A549 (cell line): ENCODE results near the gene WRAP53. TPM values are rescaled to one million over a fixed set of nuclear protein-coding genes. Genes with fewer than 3 reads are reported as not detected.

Experiments
- ATAC-seq, 2 experiments: fragments of 200-7000 bp in 1 of 2; fragments of >200 bp in 1 of 2; cut with Nextera tagmentation in 1 of 2; cut with Tn5 transposase in 1 of 2; 3 replicates each; pipeline versions ENCODE4 v1.8.0 to v1.9.1; 2018 to 2020; ENCODE audit warnings: mild to moderate bottlenecking in 1 of 2, moderate library complexity in 1 of 2
- CTCF ChIA-PET: fragments of 300-600 bp; sonication (Branson Sonifier 250); formaldehyde crosslinking; extraction: SDS; loops from one replicate; lab custom pipeline; 2021; ENCODE audit warnings: antibody characterized with exemption, inconsistent platforms; lab: Yijun Ruan, JAX
- POLR2A ChIA-PET: fragments of 350-600 bp; formaldehyde crosslinking; extraction: SDS; loops from one replicate; lab custom pipeline; 2021; ENCODE audit warnings: antibody characterized with exemption, inconsistent platforms; lab: Yijun Ruan, JAX
- DNase-seq, 2 experiments: peaks; one replicate each; pipeline versions ENCODE4 v3.0.0 to v3.0.0-alpha.2; 2011 to 2016; ENCODE audit warnings: low read depth in 1 of 2, low spot score in 1 of 2
- FAIRE-seq: peaks from 2 replicates; lab custom pipeline; 2011; peaks lifted over from hg19 to GRCh38; lab: Jason Lieb, UNC
- H3K27ac ChIP-seq, 2 experiments: fragments of >200 bp; sonication (Bioruptor Twin); formaldehyde crosslinking; 3 replicates each; pipeline ENCODE4 v1.5.1; 2016 to 2017
- H3K4me1 ChIP-seq: fragments of >200 bp; sonication (Bioruptor Twin); formaldehyde crosslinking; 3 replicates; pipeline ENCODE4 v1.6.1; 2016
- H3K4me2 ChIP-seq: fragments of >200 bp; sonication (Bioruptor Twin); formaldehyde crosslinking; 3 replicates; pipeline ENCODE4 v1.6.1; 2016
- H3K4me3 ChIP-seq: fragments of >200 bp; sonication (Bioruptor Twin); formaldehyde crosslinking; 3 replicates; pipeline ENCODE4 v1.5.1; 2016
- H3K9me3 ChIP-seq: fragments of >200 bp; sonication (Bioruptor Twin); formaldehyde crosslinking; 3 replicates; pipeline ENCODE4 v1.6.1; 2016
- CEBPB ChIP-seq, 2 experiments: fragments of >200 bp in 1 of 2; sonication (Bioruptor Twin) in 1 of 2; formaldehyde crosslinking in 1 of 2; IDR thresholded peaks; 2 replicates each; pipeline ENCODE4 v1.6.1; 2012 to 2016
- EHF ChIP-seq: fragments of 250-450 bp; sonication (Bioruptor Pico); IDR thresholded peaks from 2 replicates; pipeline ENCODE4 v1.5.0; 2020; ENCODE audit warnings: mild to moderate bottlenecking
- EHMT2 ChIP-seq: fragments of 200-600 bp; sonication (generic); IDR thresholded peaks from 2 replicates; pipeline ENCODE4 v1.6.1; 2016; ENCODE audit warnings: antibody characterized with exemption, low read depth, mild to moderate bottlenecking, moderate library complexity
- ELK1 ChIP-seq: fragments of 150-350 bp; IDR thresholded peaks from 2 replicates; pipeline ENCODE4 v1.6.1; 2014; ENCODE audit warnings: low read depth, mild to moderate bottlenecking, low read length
- EP300 ChIP-seq, 2 experiments: fragments of >200 bp; sonication (Bioruptor Twin); formaldehyde crosslinking; IDR thresholded peaks; 2 replicates in 1 of 2; 3 replicates in 1 of 2; pipeline ENCODE4 v1.6.1; 2016 to 2017
- ESRRA ChIP-seq: fragments of 150-350 bp; IDR thresholded peaks from 2 replicates; pipeline ENCODE4 v1.6.1; 2014; ENCODE audit warnings: mild to moderate bottlenecking, low read length, borderline replicate concordance
- FOSB ChIP-seq: fragments of 250-450 bp; sonication (Bioruptor Pico); IDR thresholded peaks from 2 replicates; pipeline ENCODE4 v1.5.0; 2020; ENCODE audit warnings: mild to moderate bottlenecking, moderate library complexity
- HDAC2 ChIP-seq: fragments of 200-600 bp; sonication (generic); IDR thresholded peaks from 2 replicates; pipeline ENCODE4 v1.6.1; 2016
- HES2 ChIP-seq: fragments of >200 bp; sonication (Bioruptor Twin); formaldehyde crosslinking; IDR thresholded peaks from 2 replicates; pipeline ENCODE4 v1.6.1; 2016
- HOXA7 ChIP-seq: fragments of 250-450 bp; sonication (Bioruptor Pico); IDR thresholded peaks from 2 replicates; pipeline ENCODE4 v1.5.0; 2020; ENCODE audit warnings: mild to moderate bottlenecking, moderate library complexity
- MAFK ChIP-seq: fragments of 450-650 bp; IDR thresholded peaks from 2 replicates; pipeline ENCODE4 v1.6.1; 2014; ENCODE audit not compliant: partially characterized antibody
- MAZ ChIP-seq: fragments of 150-350 bp; IDR thresholded peaks from 2 replicates; pipeline ENCODE4 v1.6.1; 2014; ENCODE audit warnings: antibody characterized with exemption, low read depth, low read length, borderline replicate concordance
- MYC ChIP-seq: IDR thresholded peaks from 2 replicates; pipeline ENCODE4 v1.6.1; 2012; ENCODE audit warnings: mild to moderate bottlenecking, inconsistent platforms, low read length, improper control_type of control experiment, borderline replicate concordance
- NPAS2 ChIP-seq: fragments of 250-450 bp; sonication (Bioruptor Pico); IDR thresholded peaks from 2 replicates; pipeline ENCODE4 v1.8.0; 2022; ENCODE audit warnings: mild to moderate bottlenecking, moderate library complexity, borderline replicate concordance
- PBX3 ChIP-seq: IDR thresholded peaks from 2 replicates; pipeline ENCODE4 v1.6.1; 2012
- POLR2A ChIP-seq: IDR thresholded peaks from 2 replicates; pipeline ENCODE4 v1.6.1; 2012; ENCODE audit warnings: mild to moderate bottlenecking, low read length
- POLR2AphosphoS2 ChIP-seq: conservative IDR thresholded peaks from 2 replicates; pipeline ENCODE4 v1.6.1; 2012; ENCODE audit warnings: low read length, improper control_type of control experiment, inconsistent platforms
- RARB ChIP-seq: fragments of 250-450 bp; sonication (Bioruptor Pico); IDR thresholded peaks from 2 replicates; pipeline ENCODE4 v1.8.0; 2021; ENCODE audit warnings: mild to moderate bottlenecking, moderate library complexity
- RCOR1 ChIP-seq: fragments of 150-350 bp; IDR thresholded peaks from 2 replicates; pipeline ENCODE4 v1.6.1; 2014; ENCODE audit warnings: antibody characterized with exemption, low read length, low read depth
- RNF2 ChIP-seq: fragments of 200-600 bp; sonication (generic); IDR thresholded peaks from 2 replicates; pipeline ENCODE4 v1.6.1; 2016; ENCODE audit warnings: low read depth, mild to moderate bottlenecking, antibody characterized with exemption, moderate library complexity, borderline replicate concordance
- TP53 ChIP-seq: fragments of 250-450 bp; sonication (Bioruptor Pico); IDR thresholded peaks from 2 replicates; pipeline ENCODE4 v1.5.0; 2021; ENCODE audit warnings: mild to moderate bottlenecking, moderate library complexity
- ZC3H11A ChIP-seq: fragments of 450-650 bp; IDR thresholded peaks from 2 replicates; pipeline ENCODE4 v1.6.1; 2014; ENCODE audit warnings: antibody characterized with exemption, mild to moderate bottlenecking
- ZNF302 ChIP-seq: fragments of 250-450 bp; sonication (Bioruptor Pico); IDR thresholded peaks from 2 replicates; pipeline ENCODE4 v1.9.0; 2021; ENCODE audit warnings: inconsistent platforms, mild to moderate bottlenecking, moderate library complexity
- ZSCAN20 ChIP-seq: fragments of 250-450 bp; sonication (Bioruptor Pico); IDR thresholded peaks from 2 replicates; pipeline ENCODE4 v1.8.0; 2022; ENCODE audit warnings: mild to moderate bottlenecking, moderate library complexity
- WGBS: methylation state at CpG from one replicate; pipeline ENCODE4 v1.1.6; 2017; ENCODE audit errors: missing lambda C conversion rate; 5-methylcytosine and 5-hydroxymethylcytosine counted together
- polyA plus RNA-seq, 4 experiments: library from polyadenylated mRNA; depleted of rRNA in 3 of 4; stranded (reverse); fragments of >200 nt; fragmentation: RNase III in 1 of 4; extraction: RNeasy Plus Mini Kit Qiagen cat#74134 plus additional on column Dnase treatment in 1 of 4; gene quantifications; 2 replicates in 3 of 4; 3 replicates in 1 of 4; pipeline ENCODE4 v1.2.3, GENCODE V29; 2011 to 2017
- TF ChIP-seq, protein P1 (sequence below): fragments of 250-450 bp; sonication (Bioruptor Pico); IDR thresholded peaks from 2 replicates; pipeline ENCODE4 v1.5.0; 2021; ENCODE audit warnings: mild to moderate bottlenecking, moderate library complexity, borderline replicate concordance
- TF ChIP-seq, protein P2 (sequence below): IDR thresholded peaks from 2 replicates; pipeline ENCODE4 v1.6.1; 2012; ENCODE audit warnings: low read depth, borderline replicate concordance

WRAP53 gene
- polyA plus RNA-seq, 2 of the 4 experiments (the other 2 are of a cell fraction): 15.9 to 34.0 TPM

- CTCF ChIA-PET: interaction anchor here (0.6 to 8.0 kb wide), 10 partner anchors 10 to 143 kb away, joined by 3 to 80 read pairs (median 4); partner anchors contain the start of genes FXR2, SAT2, TP53 and WRAP53
- WGBS: 36% methylated on average over 29 of the region's 54 CpGs
- no peak for FAIRE-seq
- POLR2A ChIA-PET: interaction anchor here (0.5 to 2.5 kb wide), 4 partner anchors 24 to 41 kb away, joined by 3 to 32 read pairs (median 8); partner anchors contain the start of genes SAT2 and TP53
- Histone ChIP-seq H3K9me3 (no peaks in the 10 kb centered on the region), H3K27ac (peak overlapping the region in 1 of 2 experiments; percentile 58; a peak in 3 of 6 replicates), H3K4me3 (peak overlapping the region; percentile 59), H3K4me2 (peak overlapping the region; percentile 100), H3K4me1 (peaks cover 16% of the 10 kb centered on the region; the same call in 1 of the 3 replicates)
- TF ChIP-seq ZNF302: no peak
- no peak for TF ChIP-seq RNF2
- no peak for TF ChIP-seq MAZ
- no peak for TF ChIP-seq MAFK
- TF ChIP-seq EP300 (IDR thresholded peaks at IDR 0.05): no peak
- TF ChIP-seq RARB (CRISPR knock-in tag): no peak
- no peak for TF ChIP-seq HDAC2
- no peak for TF ChIP-seq FOSB (CRISPR knock-in tag)
- TF ChIP-seq, protein P1, sequence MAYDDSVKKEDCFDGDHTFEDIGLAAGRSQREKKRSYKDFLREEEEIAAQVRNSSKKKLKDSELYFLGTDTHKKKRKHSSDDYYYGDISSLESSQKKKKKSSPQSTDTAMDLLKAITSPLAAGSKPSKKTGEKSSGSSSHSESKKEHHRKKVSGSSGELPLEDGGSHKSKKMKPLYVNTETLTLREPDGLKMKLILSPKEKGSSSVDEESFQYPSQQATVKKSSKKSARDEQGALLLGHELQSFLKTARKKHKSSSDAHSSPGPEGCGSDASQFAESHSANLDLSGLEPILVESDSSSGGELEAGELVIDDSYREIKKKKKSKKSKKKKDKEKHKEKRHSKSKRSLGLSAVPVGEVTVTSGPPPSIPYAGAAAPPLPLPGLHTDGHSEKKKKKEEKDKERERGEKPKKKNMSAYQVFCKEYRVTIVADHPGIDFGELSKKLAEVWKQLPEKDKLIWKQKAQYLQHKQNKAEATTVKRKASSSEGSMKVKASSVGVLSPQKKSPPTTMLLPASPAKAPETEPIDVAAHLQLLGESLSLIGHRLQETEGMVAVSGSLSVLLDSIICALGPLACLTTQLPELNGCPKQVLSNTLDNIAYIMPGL (CRISPR knock-in tag): no peak
- no peak for TF ChIP-seq EHF (CRISPR knock-in tag)
- TF ChIP-seq HOXA7 (CRISPR knock-in tag): no peak
- no peak for DNase-seq
- peak in 1 of 2 experiments; percentile 4; a peak in 2 of 6 replicates for ATAC-seq
These were observed 36.5 kb upstream of the WRAP53 start for GRCh38 chr17:7651665-7652387.

DNA sequence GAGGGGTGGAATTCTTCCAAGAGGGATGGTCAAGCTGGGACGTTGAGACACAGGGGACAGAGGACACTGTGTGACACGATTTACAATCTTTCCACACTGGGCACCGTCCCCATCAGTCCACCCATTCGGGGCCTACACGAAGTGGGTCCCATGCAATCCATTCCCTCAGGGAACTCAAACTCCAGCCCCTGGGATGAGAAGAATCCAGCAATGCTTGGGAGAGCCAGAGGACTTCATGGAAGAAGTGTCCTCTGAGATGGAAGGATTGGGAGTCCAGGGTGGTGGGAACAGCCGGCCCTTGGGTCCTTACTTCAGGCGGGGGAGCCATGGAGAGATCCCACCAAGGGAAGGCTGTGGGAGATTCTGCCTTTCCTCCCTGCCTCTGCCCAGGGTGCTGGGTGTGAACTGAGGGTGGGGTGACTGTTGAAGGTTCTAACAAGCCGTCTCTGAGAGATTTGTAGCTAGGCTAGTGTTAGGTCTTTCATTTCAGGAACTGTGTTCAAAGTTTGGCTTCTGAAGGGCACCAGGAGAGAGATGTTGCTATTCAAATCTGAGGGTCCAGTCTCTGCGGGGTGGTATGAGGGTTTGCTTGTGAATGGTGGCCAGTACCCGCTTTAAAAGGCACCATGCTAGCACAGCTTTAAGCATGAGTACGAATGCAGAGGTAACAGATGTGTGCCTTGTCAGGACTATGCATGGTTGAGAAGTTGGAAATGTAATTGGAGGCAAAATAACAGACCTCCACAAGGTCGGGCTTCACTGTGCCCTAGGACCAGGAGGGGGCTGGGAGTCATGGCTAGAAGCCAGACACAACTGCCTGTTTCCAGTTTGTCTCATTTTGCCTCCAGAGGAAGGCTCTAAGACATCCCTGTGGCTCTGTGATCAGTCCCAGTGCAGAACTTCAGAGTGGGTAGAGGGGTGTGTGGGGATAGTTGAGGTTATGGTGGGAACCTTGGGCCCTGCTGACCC lies 35.6 kb upstream of the WRAP53 start:
- FAIRE-seq (no peak), ATAC-seq (0 out of 6 replicates have a peak, but pooled peaks of 1 of the 2 experiments have one; percentile 3), DNase-seq (no peak)
- Histone ChIP-seq H3K4me3 (no peak overlapping the region), H3K27ac (no peak overlapping the region), H3K4me2 (no peak overlapping the region), H3K4me1 (peaks cover 16% of the 10 kb centered on the region; the same call in 1 of the 3 replicates), H3K9me3 (no peaks in the 10 kb centered on the region)
- ChIA-PET CTCF (interaction anchor here (0.6 to 8.0 kb wide), 8 partner anchors 11 to 389 kb away, joined by 3 to 80 read pairs (median 4); partner anchors contain the start of gene SAT2), POLR2A (interaction anchor here (0.5 to 2.5 kb wide), 2 partner anchors 25 to 33 kb away, joined by 3 to 13 read pairs; partner anchors contain the start of gene SAT2)
- TF ChIP-seq POLR2A (no peak), ELK1 (no peak), ESRRA (no peak), POLR2AphosphoS2 (no peak), CEBPB (IDR thresholded peaks at IDR 0.05) (no peak), ZNF302 (no peak), PBX3 (no peak), TP53 (CRISPR knock-in tag) (no peak), RCOR1 (no peak), MYC (no peak), ZSCAN20 (no peak), NPAS2 (CRISPR knock-in tag) (no peak), EP300 (IDR thresholded peaks at IDR 0.05) (no peak), ZC3H11A (no peak), HES2 (no peak), RARB (CRISPR knock-in tag) (no peak), EHMT2 (no peak)
- TF ChIP-seq, protein P2, sequence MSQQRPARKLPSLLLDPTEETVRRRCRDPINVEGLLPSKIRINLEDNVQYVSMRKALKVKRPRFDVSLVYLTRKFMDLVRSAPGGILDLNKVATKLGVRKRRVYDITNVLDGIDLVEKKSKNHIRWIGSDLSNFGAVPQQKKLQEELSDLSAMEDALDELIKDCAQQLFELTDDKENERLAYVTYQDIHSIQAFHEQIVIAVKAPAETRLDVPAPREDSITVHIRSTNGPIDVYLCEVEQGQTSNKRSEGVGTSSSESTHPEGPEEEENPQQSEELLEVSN: no peak
- TF ChIP-seq, protein P1 (CRISPR knock-in tag): no peak
- 75% methylated on average over 12 of the region's 12 CpGs for WGBS
